HCT116 (cell line): ENCODE results near the gene PTPA. TPM values are rescaled to one million over a fixed set of nuclear protein-coding genes. Genes with fewer than 3 reads are reported as not detected.

Source experiments
- ATAC-seq: fragments of 200-7000 bp; cut with Tn5 transposase; 2 replicates; pipeline ENCODE4 v1.9.1; 2020; ENCODE audit warnings: mild to moderate bottlenecking, moderate library complexity
- BruUV-seq: library from RNA; stranded (reverse); fragments of 400-500 nt; replicated peaks from 2 replicates; lab custom pipeline; 2021; lab: Mats Ljungman, UMichigan
- CTCF ChIA-PET: fragments of 300-600 bp; sonication (Branson Sonifier 250); formaldehyde crosslinking; loops from one replicate; lab custom pipeline; 2021; ENCODE audit warnings: antibody characterized with exemption; lab: Charles Lee
- POLR2A ChIA-PET: fragments of 300-600, 350-600 bp; sonication (Branson Sonifier 250); formaldehyde crosslinking; loops from one replicate; lab custom pipeline; 2021; ENCODE audit warnings: antibody characterized with exemption; lab: Charles Lee
- RAD21 ChIA-PET, 2 experiments: fragments of 300-600 bp; sonication (Branson Sonifier 250); formaldehyde crosslinking; loops; one replicate each; lab custom pipeline; 2023; ENCODE audit warnings: low total read pairs in 2 of 2; ENCODE audit not compliant: uncharacterized antibody in 2 of 2, unreplicated experiment in 2 of 2, low non-redundant PET in 1 of 2; lab: Charles Lee
- DNase-seq: peaks from one replicate; pipeline ENCODE4 v3.0.0-alpha.2; 2010; ENCODE audit warnings: low read depth, low spot score
- H2AFZ ChIP-seq: fragments of 200-600 bp; shearing (Covaris generic), sonication (generic); 2 replicates; pipeline ENCODE4 v1.6.1; 2017; ENCODE audit warnings: low read depth, mixed run types, mixed read lengths, antibody characterized with exemption, low read length; ENCODE audit not compliant: poor library complexity, severe bottlenecking
- H3K27ac ChIP-seq: 2 replicates; pipeline ENCODE4 v1.5.1; 2012; ENCODE audit warnings: low read depth, low read length
- H3K27me3 ChIP-seq: fragments of 200-600 bp; sonication (generic); 2 replicates; pipeline ENCODE4 v1.6.1; 2016; ENCODE audit warnings: mixed run types, low read length, mixed read lengths; ENCODE audit not compliant: insufficient read depth
- H3K36me3 ChIP-seq, 2 experiments: fragments of 200-500 bp in 1 of 2; fragments of 200-600 bp in 1 of 2; sonication (Bioruptor generic) in 1 of 2; sonication (generic) in 1 of 2; 2 replicates each; pipeline versions ENCODE4 v1.5.1 to v1.6.1; 2014 to 2016; ENCODE audit warnings: low read length in 2 of 2, inconsistent platforms in 1 of 2, mixed read lengths in 1 of 2, mixed run types in 1 of 2; ENCODE audit not compliant: insufficient read depth in 2 of 2, control insufficient read depth in 1 of 2
- H3K4me1 ChIP-seq, 2 experiments: fragments of 200-600 bp in 1 of 2; sonication (generic) in 1 of 2; 2 replicates each; pipeline versions ENCODE4 v1.5.1 to v1.6.1; 2012 to 2017; ENCODE audit warnings: low read length in 2 of 2, inconsistent platforms in 1 of 2, mild to moderate bottlenecking in 1 of 2, mixed read lengths in 1 of 2, mixed run types in 1 of 2, moderate library complexity in 1 of 2; ENCODE audit not compliant: insufficient read depth in 2 of 2, control insufficient read depth in 1 of 2
- H3K4me2 ChIP-seq: fragments of 200-600 bp; sonication (generic); 2 replicates; pipeline ENCODE4 v1.6.1; 2017; ENCODE audit warnings: mixed run types, low read length, mixed read lengths
- H3K4me3 ChIP-seq, 2 experiments: fragments of 200-600 bp in 1 of 2; sonication (generic) in 1 of 2; replicated peaks in 1 of 2; 2 replicates each; pipeline ENCODE4 v1.5.1; 2011 to 2016; ENCODE audit warnings: low read length in 2 of 2, control low read depth in 1 of 2, low read depth in 1 of 2, mild to moderate bottlenecking in 1 of 2, mixed read lengths in 1 of 2, mixed run types in 1 of 2
- H3K79me2 ChIP-seq: fragments of 200-600 bp; sonication (generic); 2 replicates; pipeline ENCODE4 v1.6.1; 2017; ENCODE audit warnings: mild to moderate bottlenecking, mixed run types, low read length, moderate library complexity, mixed read lengths; ENCODE audit not compliant: insufficient read depth
- H3K9ac ChIP-seq: fragments of 200-600 bp; sonication (generic); 2 replicates; pipeline ENCODE4 v1.6.1; 2016; ENCODE audit warnings: low read length, mixed read lengths
- H3K9me2 ChIP-seq: fragments of 200-600 bp; sonication (generic), shearing (Covaris generic); 2 replicates; pipeline ENCODE4 v1.6.1; 2017; ENCODE audit warnings: mixed run types, mild to moderate bottlenecking, moderate library complexity; ENCODE audit not compliant: insufficient read depth
- H3K9me3 ChIP-seq, 2 experiments: fragments of 200-500 bp in 1 of 2; fragments of 200-600 bp in 1 of 2; sonication (Bioruptor generic) in 1 of 2; sonication (generic) in 1 of 2; 2 replicates each; pipeline ENCODE4 v1.6.1; 2014 to 2017; ENCODE audit warnings: low read length in 2 of 2, mixed read lengths in 2 of 2, inconsistent platforms in 1 of 2, low read depth in 1 of 2, mild to moderate bottlenecking in 1 of 2, mixed run types in 1 of 2, moderate library complexity in 1 of 2; ENCODE audit not compliant: control insufficient read depth in 1 of 2, insufficient read depth in 1 of 2
- H4K20me1 ChIP-seq: fragments of 200-600 bp; sonication (generic), shearing (Covaris generic); 2 replicates; pipeline ENCODE4 v1.6.1; 2017; ENCODE audit warnings: mixed run types, mild to moderate bottlenecking, moderate library complexity; ENCODE audit not compliant: insufficient read depth
- CBX3 ChIP-seq: IDR thresholded peaks from 2 replicates; pipeline ENCODE4 v1.6.1; 2012; ENCODE audit warnings: low read depth
- CEBPB ChIP-seq: IDR thresholded peaks from 2 replicates; pipeline ENCODE4 v1.6.1; 2012; ENCODE audit warnings: low read depth
- CTCF ChIP-seq, 3 experiments: fragments of 200-600 bp in 1 of 3; sonication (generic) in 1 of 3; IDR thresholded peaks in 2 of 3; conservative IDR thresholded peaks in 1 of 3; 2 replicates each; pipeline ENCODE4 v1.5.1; 2012 to 2017; ENCODE audit warnings: low read depth in 2 of 3, low read length in 2 of 3, antibody characterized with exemption in 1 of 3, borderline replicate concordance in 1 of 3, control low read depth in 1 of 3, mild to moderate bottlenecking in 1 of 3, mixed read lengths in 1 of 3, mixed run types in 1 of 3, moderate library complexity in 1 of 3; ENCODE audit not compliant: insufficient read depth in 1 of 3
- EGR1 ChIP-seq: IDR thresholded peaks from 2 replicates; pipeline ENCODE4 v1.6.1; 2012; ENCODE audit warnings: low read depth
- ELF1 ChIP-seq: IDR thresholded peaks from 2 replicates; pipeline ENCODE4 v1.6.1; 2012; ENCODE audit warnings: low read depth, borderline replicate concordance
- EZH2 ChIP-seq: fragments of 200-600 bp; sonication (generic); IDR thresholded peaks from 2 replicates; pipeline ENCODE4 v1.6.1; 2017; ENCODE audit warnings: antibody characterized with exemption, mixed run types
- EZH2phosphoT487 ChIP-seq: fragments of 200-600 bp; IDR thresholded peaks from 2 replicates; pipeline ENCODE4 v1.6.1; 2018; ENCODE audit warnings: antibody characterized with exemption, borderline replicate concordance
- FOSL1 ChIP-seq: IDR thresholded peaks from 2 replicates; pipeline ENCODE4 v1.6.1; 2012; ENCODE audit warnings: low read depth
- JUND ChIP-seq: IDR thresholded peaks from 2 replicates; pipeline ENCODE4 v1.6.1; 2012
- POLR2A ChIP-seq: IDR thresholded peaks from 2 replicates; pipeline ENCODE4 v1.7.0; 2011; ENCODE audit warnings: borderline replicate concordance; ENCODE audit not compliant: insufficient read depth, insufficient read length; ENCODE audit errors: extremely low read depth
- POLR2AphosphoS5 ChIP-seq: IDR thresholded peaks from 2 replicates; pipeline ENCODE4 v1.6.1; 2011; ENCODE audit warnings: mild to moderate bottlenecking, low read depth, low read length, moderate library complexity
- SIN3A ChIP-seq: IDR thresholded peaks from 2 replicates; pipeline ENCODE4 v1.6.1; 2012; ENCODE audit warnings: low read depth
- SP1 ChIP-seq: IDR thresholded peaks from 2 replicates; pipeline ENCODE4 v1.6.1; 2012; ENCODE audit warnings: low read depth
- SRF ChIP-seq: IDR thresholded peaks from 2 replicates; pipeline ENCODE4 v1.6.1; 2012; ENCODE audit warnings: low read depth
- TCF7L2 ChIP-seq: IDR thresholded peaks from 2 replicates; pipeline ENCODE4 v1.7.0; 2011; ENCODE audit warnings: borderline replicate concordance, inconsistent platforms; ENCODE audit not compliant: insufficient read depth, insufficient read length; ENCODE audit errors: extremely low read depth
- YY1 ChIP-seq: IDR thresholded peaks from 2 replicates; pipeline ENCODE4 v1.6.1; 2011; ENCODE audit warnings: low read length, low read depth, moderate library complexity, mild to moderate bottlenecking; ENCODE audit not compliant: insufficient replicate concordance; ENCODE audit errors: extremely low read depth
- ZBTB33 ChIP-seq: IDR thresholded peaks from 2 replicates; pipeline ENCODE4 v1.6.1; 2011; ENCODE audit warnings: mild to moderate bottlenecking, low read length, moderate library complexity; ENCODE audit not compliant: insufficient replicate concordance; ENCODE audit errors: extremely low read depth
- ZNF274 ChIP-seq: fragments of 200-500 bp; sonication (Bioruptor generic); IDR thresholded peaks from 2 replicates; pipeline ENCODE4 v1.6.1; 2014; ENCODE audit warnings: mild to moderate bottlenecking, low read depth, low read length, inconsistent platforms
- intact Hi-C: fragments of 100-400 bp; cut with micrococcal nuclease; formaldehyde crosslinking; loops from 2 replicates; pipeline ENCODE4 v1.10.0; 2022
- total RNA-seq: library from RNA; stranded (reverse); gene quantifications from one replicate; pipeline ENCODE4 v1.2.1, GENCODE V29; 2021; ENCODE audit not compliant: unreplicated experiment
- TF ChIP-seq, protein P1 (sequence below): IDR thresholded peaks from 2 replicates; pipeline ENCODE4 v1.6.1; 2012; ENCODE audit warnings: low read depth

Gene PTPA
- total RNA-seq, 1 experiment from 2014 or later, result 177 TPM

- intact Hi-C loops, result loop anchor here (2.0 to 5.0 kb wide), 5 partner anchors 237 to 441 kb away; no protein-coding TSS in a partner anchor
- ChIA-PET CTCF (interaction anchor here (0.9 to 1.2 kb wide), 2 partner anchors 33 to 37 kb away, joined by 3 read pairs; no protein-coding TSS in a partner anchor), RAD21 (interaction anchor here in 1 of 2 experiments (1.1 kb wide), 1 partner anchor 37 kb away, joined by 3 read pairs; no protein-coding TSS in a partner anchor), POLR2A (interaction anchor here (0.6 to 2.1 kb wide), 7 partner anchors 83 to 433 kb away, joined by 3 to 7 read pairs (median 5); no protein-coding TSS in a partner anchor)
- H3K4me2 ChIP-seq, result peak overlapping the region; percentile 99
- ATAC-seq, result peak; percentile 26
- peaks cover 59 to 82% of the 10 kb centered on the region in 2 experiments for H3K4me1 ChIP-seq
- peaks cover 18% of the 10 kb centered on the region for H3K79me2 ChIP-seq
- H3K27ac ChIP-seq, result peak overlapping the region; percentile 98
- H3K9me2 ChIP-seq, result no peaks in the 10 kb centered on the region
- H4K20me1 ChIP-seq, result no peaks in the 10 kb centered on the region
- H3K27me3 ChIP-seq, result no peaks in the 10 kb centered on the region
- H3K9me3 ChIP-seq, result no peaks in the 10 kb centered on the region
- DNase-seq, result peak; percentile 89
- H3K9ac ChIP-seq, result peak overlapping the region; percentile 89
- H2AFZ ChIP-seq, result no peak overlapping the region
- BruUV-seq, result no TSS peak
- peak overlapping the region; percentile 79 to 92 for H3K4me3 ChIP-seq
- 0 out of 4 replicates have a peak, but pooled peaks cover 0 to 4% of the 10 kb centered on the region in 2 experiments for H3K36me3 ChIP-seq
- no peak for TF ChIP-seq CBX3
- TF ChIP-seq TCF7L2, result peak; percentile 26
- no peak for TF ChIP-seq SP1
- TF ChIP-seq POLR2A, result peak; percentile 68
- TF ChIP-seq SIN3A, result no peak
- TF ChIP-seq ZBTB33, result peak; percentile 62
- no peak for TF ChIP-seq EZH2
- no peak for TF ChIP-seq ZNF274
- TF ChIP-seq, protein P1, sequence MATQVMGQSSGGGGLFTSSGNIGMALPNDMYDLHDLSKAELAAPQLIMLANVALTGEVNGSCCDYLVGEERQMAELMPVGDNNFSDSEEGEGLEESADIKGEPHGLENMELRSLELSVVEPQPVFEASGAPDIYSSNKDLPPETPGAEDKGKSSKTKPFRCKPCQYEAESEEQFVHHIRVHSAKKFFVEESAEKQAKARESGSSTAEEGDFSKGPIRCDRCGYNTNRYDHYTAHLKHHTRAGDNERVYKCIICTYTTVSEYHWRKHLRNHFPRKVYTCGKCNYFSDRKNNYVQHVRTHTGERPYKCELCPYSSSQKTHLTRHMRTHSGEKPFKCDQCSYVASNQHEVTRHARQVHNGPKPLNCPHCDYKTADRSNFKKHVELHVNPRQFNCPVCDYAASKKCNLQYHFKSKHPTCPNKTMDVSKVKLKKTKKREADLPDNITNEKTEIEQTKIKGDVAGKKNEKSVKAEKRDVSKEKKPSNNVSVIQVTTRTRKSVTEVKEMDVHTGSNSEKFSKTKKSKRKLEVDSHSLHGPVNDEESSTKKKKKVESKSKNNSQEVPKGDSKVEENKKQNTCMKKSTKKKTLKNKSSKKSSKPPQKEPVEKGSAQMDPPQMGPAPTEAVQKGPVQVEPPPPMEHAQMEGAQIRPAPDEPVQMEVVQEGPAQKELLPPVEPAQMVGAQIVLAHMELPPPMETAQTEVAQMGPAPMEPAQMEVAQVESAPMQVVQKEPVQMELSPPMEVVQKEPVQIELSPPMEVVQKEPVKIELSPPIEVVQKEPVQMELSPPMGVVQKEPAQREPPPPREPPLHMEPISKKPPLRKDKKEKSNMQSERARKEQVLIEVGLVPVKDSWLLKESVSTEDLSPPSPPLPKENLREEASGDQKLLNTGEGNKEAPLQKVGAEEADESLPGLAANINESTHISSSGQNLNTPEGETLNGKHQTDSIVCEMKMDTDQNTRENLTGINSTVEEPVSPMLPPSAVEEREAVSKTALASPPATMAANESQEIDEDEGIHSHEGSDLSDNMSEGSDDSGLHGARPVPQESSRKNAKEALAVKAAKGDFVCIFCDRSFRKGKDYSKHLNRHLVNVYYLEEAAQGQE, result no peak
- TF ChIP-seq YY1, result peak; percentile 29
- TF ChIP-seq SRF, result no peak
- TF ChIP-seq ELF1, result no peak
- no peak for TF ChIP-seq CTCF (IDR thresholded peaks at IDR 0.05 in 2 of 3, conservative IDR thresholded peaks at IDR 0.05 in 1 of 3; ENCODE audit: borderline replicate concordance in 1 of 3, insufficient read depth in 1 of 3, low read depth in 2 of 3, low read length in 2 of 3)
- no peak for TF ChIP-seq CEBPB
- peak; percentile 94 for TF ChIP-seq POLR2AphosphoS5
- TF ChIP-seq JUND, result no peak
- no peak for TF ChIP-seq EZH2phosphoT487
- TF ChIP-seq FOSL1, result no peak
- TF ChIP-seq EGR1, result no peak
Measured at GRCh38 chr9:129175825-129176633, 64.8 kb downstream of the PTPA start.
